Mesenchymal stem cell (in vitro differentiated cells and primary cell): ENCODE data around the gene CLIP2.

Experiments used
- DNase-seq: peaks from one replicate; pipeline ENCODE4 v3.0.0-alpha.2; 2013
- H2AFZ ChIP-seq: one replicate; pipeline ENCODE4 v1.6.1; 2013; ENCODE audit warnings: low read depth, mild to moderate bottlenecking, control low read depth, inconsistent platforms, low read length, moderate library complexity
- H2AK5ac ChIP-seq: 2 replicates; pipeline ENCODE4 v1.6.1; 2013; ENCODE audit warnings: low read length, moderate library complexity, mild to moderate bottlenecking, inconsistent platforms; ENCODE audit not compliant: severe bottlenecking
- H2BK120ac ChIP-seq: one replicate; pipeline ENCODE4 v1.6.1; 2013; ENCODE audit warnings: low read depth, mild to moderate bottlenecking, inconsistent platforms, low read length, moderate library complexity
- H2BK12ac ChIP-seq, 2 experiments: one replicate each; pipeline ENCODE4 v1.6.1; 2013; ENCODE audit warnings: inconsistent platforms in 2 of 2, low read length in 2 of 2, mild to moderate bottlenecking in 2 of 2, moderate library complexity in 2 of 2, control low read depth in 1 of 2
- H2BK15ac ChIP-seq: one replicate; pipeline ENCODE4 v1.6.1; 2013; ENCODE audit warnings: mild to moderate bottlenecking, low read depth, inconsistent platforms; ENCODE audit not compliant: poor library complexity, severe bottlenecking
- H2BK5ac ChIP-seq: 2 replicates; pipeline ENCODE4 v1.6.1; 2013; ENCODE audit warnings: low read depth, mild to moderate bottlenecking, low read length, control low read depth, inconsistent platforms; ENCODE audit not compliant: poor library complexity, severe bottlenecking
- H3K14ac ChIP-seq, 2 experiments: one replicate each; pipeline ENCODE4 v1.6.1; 2013; ENCODE audit warnings: inconsistent platforms in 2 of 2, low read length in 2 of 2, control low read depth in 1 of 2, mild to moderate bottlenecking in 1 of 2, moderate library complexity in 1 of 2
- H3K18ac ChIP-seq, 2 experiments: one replicate each; pipeline ENCODE4 v1.6.1; 2013; ENCODE audit warnings: inconsistent platforms in 2 of 2, low read length in 2 of 2, control low read depth in 1 of 2, low read depth in 1 of 2, mild to moderate bottlenecking in 1 of 2
- H3K23ac ChIP-seq, 2 experiments: one replicate each; pipeline ENCODE4 v1.6.1; 2013; ENCODE audit warnings: inconsistent platforms in 2 of 2, low read length in 2 of 2, mild to moderate bottlenecking in 2 of 2, moderate library complexity in 2 of 2, control low read depth in 1 of 2
- H3K27ac ChIP-seq: 2 replicates; pipeline ENCODE4 v1.5.1; 2013; ENCODE audit warnings: mild to moderate bottlenecking, moderate library complexity, low read length, control low read depth, inconsistent platforms; ENCODE audit not compliant: poor library complexity, severe bottlenecking
- H3K27me3 ChIP-seq, 2 experiments: 2 replicates each; pipeline versions ENCODE4 v1.6.1 to v1.7.0; 2013; ENCODE audit warnings: low read length in 2 of 2, mild to moderate bottlenecking in 2 of 2, moderate library complexity in 2 of 2, control low read depth in 1 of 2, inconsistent platforms in 1 of 2; ENCODE audit not compliant: control insufficient read depth in 1 of 2, insufficient read depth in 1 of 2
- H3K36me3 ChIP-seq, 2 experiments: 2 replicates each; pipeline versions ENCODE4 v1.6.1 to v1.7.0; 2013; ENCODE audit warnings: low read length in 2 of 2, control low read depth in 1 of 2, inconsistent platforms in 1 of 2, low read depth in 1 of 2, mild to moderate bottlenecking in 1 of 2; ENCODE audit not compliant: insufficient read depth in 2 of 2, control insufficient read depth in 1 of 2
- H3K4ac ChIP-seq, 2 experiments: one replicate each; pipeline ENCODE4 v1.6.1; 2013; ENCODE audit warnings: inconsistent platforms in 2 of 2, low read length in 2 of 2, mild to moderate bottlenecking in 2 of 2, moderate library complexity in 2 of 2, control low read depth in 1 of 2, low read depth in 1 of 2
- H3K4me1 ChIP-seq: 2 replicates; pipeline ENCODE4 v1.6.1; 2013; ENCODE audit warnings: low read depth, low read length, control low read depth; ENCODE audit not compliant: control insufficient read depth, insufficient read depth
- H3K4me2 ChIP-seq: 2 replicates; pipeline ENCODE4 v1.6.1; 2013; ENCODE audit warnings: low read length, mild to moderate bottlenecking, inconsistent platforms; ENCODE audit not compliant: poor library complexity, severe bottlenecking
- H3K4me3 ChIP-seq, 2 experiments: 2 replicates each; pipeline versions ENCODE4 v1.5.1 to v1.7.0; 2013; ENCODE audit warnings: low read length in 2 of 2, mild to moderate bottlenecking in 2 of 2, control low read depth in 1 of 2, low read depth in 1 of 2; ENCODE audit not compliant: insufficient read depth in 1 of 2
- H3K79me1 ChIP-seq: replicated peaks from 2 replicates; pipeline ENCODE4 v1.6.1; 2013; ENCODE audit warnings: mild to moderate bottlenecking, control low read depth, low read length, inconsistent platforms; ENCODE audit not compliant: poor library complexity, severe bottlenecking
- H3K9ac ChIP-seq: 2 replicates; pipeline ENCODE4 v1.7.0; 2013; ENCODE audit warnings: mild to moderate bottlenecking, low read length, moderate library complexity
- H3K9me3 ChIP-seq: 2 replicates; pipeline ENCODE4 v1.7.0; 2013; ENCODE audit warnings: mild to moderate bottlenecking, low read length; ENCODE audit not compliant: control insufficient read depth
- H4K8ac ChIP-seq: one replicate; pipeline ENCODE4 v1.6.1; 2013; ENCODE audit warnings: inconsistent platforms, mild to moderate bottlenecking, low read length, moderate library complexity
- H4K91ac ChIP-seq: one replicate; pipeline ENCODE4 v1.6.1; 2013; ENCODE audit warnings: mild to moderate bottlenecking, low read length, inconsistent platforms
- WGBS: methylation state at CpG from one replicate; pipeline ENCODE4 v1.1.7; 2013; ENCODE audit warnings: mixed read lengths; 5-methylcytosine and 5-hydroxymethylcytosine counted together

CLIP2 gene

DNA sequence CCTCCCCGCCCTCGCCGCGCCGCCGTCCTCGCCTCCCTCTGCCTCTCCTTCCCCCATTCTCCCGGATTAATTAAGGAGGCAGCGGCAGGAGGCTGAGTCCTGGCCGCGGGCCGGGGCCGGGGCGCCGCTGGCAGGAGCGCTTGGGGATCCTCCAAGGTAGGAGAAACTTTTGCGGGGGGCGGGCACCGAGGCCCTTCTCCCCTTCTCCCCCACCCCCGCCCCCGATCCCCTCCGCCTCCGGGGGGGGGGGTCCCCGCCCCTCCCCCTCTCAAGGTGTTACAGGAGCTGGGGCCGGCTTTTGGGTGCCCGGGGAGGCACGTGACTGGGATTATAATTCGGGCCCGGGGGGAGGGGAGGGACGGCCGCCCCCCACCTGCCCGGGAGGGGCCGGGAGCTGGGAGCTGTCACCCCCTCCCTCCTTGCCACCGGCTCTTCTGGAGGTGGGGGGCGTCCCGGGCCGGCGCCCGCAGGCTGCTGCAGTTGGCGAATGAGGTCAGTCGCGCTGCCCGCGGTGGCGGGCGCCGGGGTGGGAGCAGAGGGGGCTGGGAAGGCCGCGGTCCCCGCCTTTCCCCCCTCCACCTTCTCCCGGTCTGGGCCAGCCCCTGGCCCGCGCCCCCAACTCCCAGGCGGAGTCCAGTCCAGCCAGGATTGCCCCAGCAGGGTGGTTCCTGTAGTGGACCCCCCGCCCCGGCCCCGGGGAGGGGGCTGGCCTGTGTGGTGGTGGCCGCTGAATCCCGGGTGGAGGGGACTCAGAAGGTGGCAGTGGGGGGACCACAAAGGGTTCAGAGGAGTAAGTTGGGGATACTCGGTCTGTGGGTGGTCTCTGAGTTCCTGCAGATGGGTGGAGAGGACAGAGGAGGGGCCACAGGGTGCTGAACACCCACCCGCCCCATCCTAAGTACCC lies 165.1 kb downstream of the CLIP2 start:
- Histone ChIP-seq H3K9me3 (no peaks in the 10 kb centered on the region), H2AFZ (no peak overlapping the region), H3K14ac (peak overlapping the region in 1 of 2 experiments; percentile 58), H3K79me1 (peaks cover 12% of the 10 kb centered on the region), H3K4me2 (peak overlapping the region; percentile 77), H3K4ac (peak overlapping the region; percentile 41 to 53), H2BK5ac (no peak overlapping the region), H4K8ac (peak overlapping the region; percentile 33), H2BK120ac (peak overlapping the region; percentile 39), H2BK12ac (peak overlapping the region in 1 of 2 experiments; percentile 24), H3K4me3 (peak overlapping the region; percentile 73 to 74), H2AK5ac (no peak overlapping the region), H2BK15ac (peak overlapping the region; percentile 82), H3K9ac (peak overlapping the region; percentile 62), H3K27me3 (no peaks in the 10 kb centered on the region), H3K4me1 (peaks cover 14% of the 10 kb centered on the region), H3K23ac (no peak overlapping the region), H3K18ac (peak overlapping the region; percentile 55 to 79), H4K91ac (peak overlapping the region; percentile 55), H3K27ac (no peak overlapping the region), H3K36me3 (peaks cover 0 to 6% of the 10 kb centered on the region in 2 experiments)
- no peak for DNase-seq
- WGBS, result 3% methylated on average over 23 of the region's 61 CpGs

GRCh38 chr7:74454925-74455288 lies 165.7 kb downstream of the CLIP2 start:
- Histone ChIP-seq H3K9ac (peak overlapping the region; percentile 62), H3K79me1 (peaks cover 12% of the 10 kb centered on the region), H3K14ac (peak overlapping the region in 1 of 2 experiments; percentile 82), H3K9me3 (no peaks in the 10 kb centered on the region), H3K27ac (no peak overlapping the region), H2BK12ac (peak overlapping the region in 1 of 2 experiments; percentile 2), H2AFZ (no peak overlapping the region), H2AK5ac (peak overlapping the region; percentile 40), H3K4me2 (peak overlapping the region; percentile 77), H3K18ac (peak overlapping the region in 1 of 2 experiments; percentile 79), H3K27me3 (no peaks in the 10 kb centered on the region), H3K36me3 (peaks cover 0 to 6% of the 10 kb centered on the region in 2 experiments), H3K4me1 (peaks cover 14% of the 10 kb centered on the region), H4K91ac (peak overlapping the region; percentile 4), H3K4me3 (peak overlapping the region; percentile 73 to 74), H2BK120ac (no peak overlapping the region), H3K23ac (peak overlapping the region in 1 of 2 experiments; percentile 0), H4K8ac (peak overlapping the region; percentile 33), H3K4ac (no peak overlapping the region), H2BK15ac (no peak overlapping the region), H2BK5ac (no peak overlapping the region)
- 64% methylated on average over 11 of the region's 11 CpGs for WGBS
- DNase-seq, result no peak

DNA sequence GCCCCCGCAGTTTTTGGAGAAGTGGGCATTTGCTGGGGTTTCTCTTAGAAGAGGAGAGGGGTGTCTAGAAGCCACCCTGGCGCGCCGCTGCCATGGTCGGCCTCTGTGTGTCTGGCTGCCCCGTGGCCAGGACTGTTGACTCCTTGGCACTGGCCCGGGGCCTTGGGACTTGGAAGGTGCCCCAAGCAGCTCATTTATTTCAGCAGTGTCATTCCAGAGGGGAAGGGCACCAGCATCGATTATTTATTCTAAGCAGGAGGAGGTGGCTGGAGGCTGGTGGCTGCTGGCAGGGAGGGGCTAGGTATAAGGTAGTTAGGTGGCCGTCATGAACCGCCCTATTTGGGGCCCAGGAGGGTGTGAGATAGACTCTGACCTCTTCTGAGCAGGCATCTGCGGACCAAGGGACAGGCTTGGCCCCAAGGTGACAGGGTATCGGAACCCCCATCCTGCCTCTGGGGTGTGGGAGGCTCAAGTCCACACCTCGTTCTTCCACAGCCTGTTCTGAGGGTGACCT lies 166.1 kb downstream of the CLIP2 start:
- H3K4me3 ChIP-seq, result peak overlapping the region in 1 of 2 experiments; percentile 73
- H3K27me3 ChIP-seq, result no peaks in the 10 kb centered on the region
- peak overlapping the region in 1 of 2 experiments; percentile 79 for H3K18ac ChIP-seq
- H3K4me2 ChIP-seq, result peak overlapping the region; percentile 77
- H3K4ac ChIP-seq, result peak overlapping the region in 1 of 2 experiments; percentile 28
- H3K14ac ChIP-seq, result no peak overlapping the region
- peak overlapping the region in 1 of 2 experiments; percentile 16 for H3K23ac ChIP-seq
- 83% methylated on average over 13 of the region's 13 CpGs for WGBS
- no peak overlapping the region for H2AFZ ChIP-seq
- no peak overlapping the region for H2BK5ac ChIP-seq
- H4K8ac ChIP-seq, result no peak overlapping the region
- peak overlapping the region in 1 of 2 experiments; percentile 2 for H2BK12ac ChIP-seq
- peak overlapping the region; percentile 40 for H2AK5ac ChIP-seq
- no peak overlapping the region for H2BK120ac ChIP-seq
- H3K4me1 ChIP-seq, result peaks cover 14% of the 10 kb centered on the region
- peaks cover 13% of the 10 kb centered on the region for H3K79me1 ChIP-seq
- H4K91ac ChIP-seq, result no peak overlapping the region
- no peak for DNase-seq
- H2BK15ac ChIP-seq, result no peak overlapping the region
- H3K9ac ChIP-seq, result no peak overlapping the region
- H3K36me3 ChIP-seq, result peaks cover 0 to 6% of the 10 kb centered on the region in 2 experiments
- H3K9me3 ChIP-seq, result no peaks in the 10 kb centered on the region
- no peak overlapping the region for H3K27ac ChIP-seq
